Spleen (tissue), 11 donors: ENCODE results near the gene PAPPA2. TPM values are rescaled to one million over a fixed set of nuclear protein-coding genes. Genes with fewer than 3 reads are reported as not detected.
"Not testable (repeated sequence)": the region's sequence is repeated elsewhere in the genome, so short reads cannot be mapped to it uniquely, and the experiment has no call there.

Experiments used
- DNase-seq: peaks from one replicate; pipeline ENCODE4 v3.0.0-alpha.2; 2020
- H3K27ac ChIP-seq, 8 donors: fragments of 200-600 bp; sonication (generic) in 7 of 8; 1 replicate in 4 of 8; 2 replicates in 4 of 8; pipeline versions ENCODE4 v1.5.0 to v1.8.0; 2016 to 2021; ENCODE audit warnings: inconsistent platforms in 4 of 8, mild to moderate bottlenecking in 4 of 8, moderate library complexity in 1 of 8
- H3K27me3 ChIP-seq, 7 donors: fragments of 200-600 bp; sonication (generic) in 6 of 7; replicated peaks in 1 of 7; 1 replicate in 4 of 7; 2 replicates in 3 of 7; pipeline versions ENCODE4 v1.5.0 to v1.8.0; 2016 to 2021; ENCODE audit warnings: inconsistent platforms in 3 of 7, mild to moderate bottlenecking in 1 of 7
- H3K36me3 ChIP-seq, 6 donors: fragments of 200-600 bp; sonication (generic) in 5 of 6; 1 replicate in 4 of 6; 2 replicates in 2 of 6; pipeline versions ENCODE4 v1.5.0 to v1.8.0; 2016 to 2021; ENCODE audit warnings: inconsistent platforms in 2 of 6
- H3K4me1 ChIP-seq, 6 donors: fragments of 200-600 bp; sonication (generic) in 5 of 6; 1 replicate in 3 of 6; 2 replicates in 3 of 6; pipeline versions ENCODE4 v1.5.0 to v1.8.0; 2016 to 2021; ENCODE audit warnings: inconsistent platforms in 3 of 6
- H3K4me3 ChIP-seq, 8 donors: fragments of 200-600 bp; sonication (generic) in 7 of 8; 1 replicate in 4 of 8; 2 replicates in 4 of 8; pipeline versions ENCODE4 v1.5.0 to v1.8.0; 2016 to 2021; ENCODE audit warnings: inconsistent platforms in 4 of 8, mild to moderate bottlenecking in 4 of 8, moderate library complexity in 2 of 8
- H3K9me3 ChIP-seq, 8 donors: fragments of 200-600 bp; sonication (generic) in 7 of 8; 1 replicate in 4 of 8; 2 replicates in 4 of 8; pipeline versions ENCODE4 v1.5.0 to v1.8.0; 2016 to 2021; ENCODE audit warnings: inconsistent platforms in 4 of 8
- CTCF ChIP-seq, 11 experiments: fragments of 200-600 bp in 7 of 11; fragments of 450-650 bp in 4 of 11; sonication (generic) in 4 of 11; IDR thresholded peaks in 8 of 11; conservative IDR thresholded peaks in 3 of 11; 1 replicate in 7 of 11; 2 replicates in 4 of 11; pipeline versions ENCODE4 v1.4.0 to v1.8.0; 2016 to 2021; ENCODE audit warnings: antibody characterized with exemption in 11 of 11, inconsistent platforms in 4 of 11, mild to moderate bottlenecking in 1 of 11
- POLR2A ChIP-seq, 3 donors: fragments of 450-650 bp; IDR thresholded peaks; one replicate each; pipeline ENCODE4 v1.5.1; 2017; ENCODE audit warnings: antibody characterized with exemption in 3 of 3, mild to moderate bottlenecking in 1 of 3
- POLR2AphosphoS5 ChIP-seq, 3 donors: sonication (generic); formaldehyde crosslinking; IDR thresholded peaks; one replicate each; pipeline ENCODE4 v1.5.1; 2017; ENCODE audit warnings: antibody characterized with exemption in 3 of 3
- WGBS, 5 donors: extraction: QIAGEN DNeasy Blood & Tissue Kit in 3 of 5; methylation state at CpG; one replicate each; pipeline versions ENCODE4 v1.1.5 to v1.1.7; 2013 to 2018; 5-methylcytosine and 5-hydroxymethylcytosine counted together
- intact Hi-C: fragments of 100-400 bp; cut with DNase I; formaldehyde crosslinking; loops from one replicate; pipeline ENCODE4 v1.15.0; 2023; ENCODE audit warnings: low total_unique reads
- polyA plus RNA-seq, 3 donors: library from polyadenylated mRNA; stranded (reverse); fragments of 200-250 nt; gene quantifications; one replicate each; pipeline ENCODE4 v1.2.1, GENCODE V29; 2013
- total RNA-seq, 7 donors: library from RNA; depleted of rRNA in 3 of 7; stranded (reverse); fragments of >200 nt in 3 of 7; fragmentation: NEBNext Ultra II Directional in 4 of 7; extraction: Animal tissue kit (Norgen Biotek cat#: 25700) in 4 of 7; gene quantifications; one replicate each; pipeline versions ENCODE4 v1.1.0 to v1.2.1, GENCODE V29; 2016 to 2021
- donor health status: healthy with polysubstance abuse.
- donor health status: DM: no; HTN: no; CAD: no; lungs with moderate emphysema.
- donor health status: DM: no; HTN: no; CAD: no.
- donor health status: Bipolar disorder and iron deficiency.
- donor health status: healthy.
- donor health status: DM: no; HTN: no; CAD: no.
- donor health status: DM: yes; HTN: yes; CAD: no.

The PAPPA2 gene
- total and polyA plus RNA-seq, 10 donors: 0.02 to 0.76 (median 0.06) TPM; not detected in 3

- no peak overlapping the region for H3K27ac ChIP-seq
- 61 to 80% (median 73%) methylated on average over 2 of the region's 2 CpGs for WGBS, 5 donors
Observed at GRCh38 chr1:176628775-176629174, 165.8 kb downstream of the PAPPA2 start.

GRCh38 chr1:176634733-176635132, 171.8 kb downstream of the PAPPA2 start:
- H3K36me3 ChIP-seq, H3K4me3 ChIP-seq, H3K4me1 ChIP-seq, H3K27me3 ChIP-seq, H3K27ac ChIP-seq, intact Hi-C loops, H3K9me3 ChIP-seq, DNase-seq: not testable (repeated sequence)

More at GRCh38 chr1:176628775-176629174, 165.8 kb downstream of the PAPPA2 start:
- no peaks in the 10 kb centered on the region for H3K9me3 ChIP-seq
- no peaks in the 10 kb centered on the region for H3K27me3 ChIP-seq
- no peak for TF ChIP-seq POLR2A (IDR thresholded peaks at IDR 0.05)
- TF ChIP-seq CTCF (IDR thresholded peaks at IDR 0.05 in 8 of 11, conservative IDR thresholded peaks at IDR 0.05 in 3 of 11): no peak
- TF ChIP-seq POLR2AphosphoS5 (IDR thresholded peaks at IDR 0.05): no peak
- intact Hi-C loops: no loop called here
- no peaks in the 10 kb centered on the region for H3K4me1 ChIP-seq
- DNase-seq: no peak
- no peak overlapping the region for H3K4me3 ChIP-seq
- no peaks in the 10 kb centered on the region for H3K36me3 ChIP-seq

- Histone ChIP-seq H3K27ac (no peak overlapping the region), H3K9me3 (no peaks in the 10 kb centered on the region), H3K4me1 (no peaks in the 10 kb centered on the region), H3K4me3 (no peak overlapping the region), H3K36me3 (no peaks in the 10 kb centered on the region), H3K27me3 (no peaks in the 10 kb centered on the region)
- 57 to 78% (median 66%) methylated on average over 3 of the region's 3 CpGs for WGBS, 5 donors
- intact Hi-C loops: no loop called here
- TF ChIP-seq CTCF (IDR thresholded peaks at IDR 0.05 in 8 of 11, conservative IDR thresholded peaks at IDR 0.05 in 3 of 11) (no peak), POLR2AphosphoS5 (IDR thresholded peaks at IDR 0.05) (no peak), POLR2A (IDR thresholded peaks at IDR 0.05) (no peak)
- DNase-seq: no peak
Observed at GRCh38 chr1:176638713-176639526, 175.9 kb downstream of the PAPPA2 start.

GRCh38 chr1:176643536-176643935, 180.6 kb downstream of the PAPPA2 start:
- H3K27me3 ChIP-seq: no peaks in the 10 kb centered on the region
- no peak overlapping the region for H3K27ac ChIP-seq
- no peak for DNase-seq
- intact Hi-C loops: no loop called here
- no peak overlapping the region for H3K4me3 ChIP-seq
- no peak for TF ChIP-seq POLR2A (IDR thresholded peaks at IDR 0.05)
- H3K9me3 ChIP-seq: peaks cover 0 to 15% (median 9%) of the 10 kb centered on the region in 8 donors
- H3K4me1 ChIP-seq: no peaks in the 10 kb centered on the region
- no peaks in the 10 kb centered on the region for H3K36me3 ChIP-seq
- WGBS, 5 donors: 65 to 79% (median 74%) methylated on average over 3 of the region's 3 CpGs

GRCh38 chr1:176648556-176648955, 185.6 kb downstream of the PAPPA2 start:
- Histone ChIP-seq H3K4me3 (no peak overlapping the region), H3K4me1 (no peaks in the 10 kb centered on the region), H3K36me3 (no peaks in the 10 kb centered on the region), H3K9me3 (peaks cover 3 to 64% (median 55%) of the 10 kb centered on the region in 8 donors), H3K27me3 (no peaks in the 10 kb centered on the region), H3K27ac (no peak overlapping the region)
- intact Hi-C loops: no loop called here
- no peak for DNase-seq
- 57 to 72% (median 66%) methylated on average over 1 of the region's 1 CpG for WGBS, 5 donors
- TF ChIP-seq POLR2AphosphoS5 (IDR thresholded peaks at IDR 0.05) (no peak), CTCF (IDR thresholded peaks at IDR 0.05 in 8 of 11, conservative IDR thresholded peaks at IDR 0.05 in 3 of 11) (no peak), POLR2A (IDR thresholded peaks at IDR 0.05) (no peak)
